Natural killer cell (primary cell): ENCODE data around the gene ARMH1. TPM values are rescaled to one million over a fixed set of nuclear protein-coding genes. Genes with fewer than 3 reads are reported as not detected.

Source experiments
- ATAC-seq, 3 donors: fragments of 150-1000 bp in 2 of 3; fragments of 200-7000 bp in 1 of 3; cut with Tn5 transposase; 1 replicate in 1 of 3; 2 replicates in 2 of 3; pipeline ENCODE4 v1.10.0; 2021; ENCODE audit warnings: mild to moderate bottlenecking in 2 of 3, moderate library complexity in 2 of 3
- DNase-seq, 2 donors: peaks; one replicate each; pipeline versions ENCODE4 v3.0.0 to v3.0.0-alpha.2; 2013 to 2021; ENCODE audit warnings: mixed read lengths in 1 of 2
- H3K27ac ChIP-seq: one replicate; pipeline ENCODE4 v1.5.1; 2013; ENCODE audit warnings: mild to moderate bottlenecking, low read length
- H3K27me3 ChIP-seq: one replicate; pipeline ENCODE4 v1.6.1; 2013; ENCODE audit warnings: low read length; ENCODE audit not compliant: control insufficient read depth, insufficient read depth
- H3K36me3 ChIP-seq: one replicate; pipeline ENCODE4 v1.6.1; 2013; ENCODE audit warnings: low read length; ENCODE audit not compliant: control insufficient read depth, insufficient read depth
- H3K4me1 ChIP-seq: one replicate; pipeline ENCODE4 v1.6.1; 2013; ENCODE audit warnings: low read length; ENCODE audit not compliant: control insufficient read depth, insufficient read depth
- H3K4me3 ChIP-seq: one replicate; pipeline ENCODE4 v1.5.1; 2013; ENCODE audit warnings: low read length
- H3K9me3 ChIP-seq: one replicate; pipeline ENCODE4 v1.6.1; 2013; ENCODE audit warnings: low read length; ENCODE audit not compliant: control insufficient read depth, insufficient read depth
- H3K27ac Mint-ChIP-seq, 2 donors: one replicate each; pipeline ENCODE4 v1.8.0; 2022; ENCODE audit warnings: mild to moderate bottlenecking in 2 of 2, mixed read lengths in 2 of 2, moderate library complexity in 1 of 2
- H3K27me3 Mint-ChIP-seq, 2 donors: one replicate each; pipeline ENCODE4 v1.8.0; 2022; ENCODE audit warnings: low read depth in 2 of 2, mixed read lengths in 2 of 2
- H3K36me3 Mint-ChIP-seq: one replicate; pipeline ENCODE4 v1.8.0; 2022; ENCODE audit warnings: mixed read lengths
- H3K4me1 Mint-ChIP-seq, 2 donors: one replicate each; pipeline ENCODE4 v1.8.0; 2022; ENCODE audit warnings: mixed read lengths in 2 of 2
- H3K4me3 Mint-ChIP-seq: one replicate; pipeline ENCODE4 v1.8.0; 2022; ENCODE audit warnings: mild to moderate bottlenecking, moderate library complexity, mixed read lengths
- H3K9me3 Mint-ChIP-seq, 2 donors: one replicate each; pipeline ENCODE4 v1.8.0; 2022; ENCODE audit warnings: mixed read lengths in 2 of 2
- CTCF ChIP-seq: fragments of 200-600 bp; IDR thresholded peaks from one replicate; pipeline ENCODE4 v1.8.0; 2022; ENCODE audit warnings: antibody characterized with exemption
- WGBS: methylation state at CpG from one replicate; pipeline ENCODE4 v1.1.7; 2013; ENCODE audit warnings: missing lambda C conversion rate; ENCODE audit not compliant: insufficient coverage; 5-methylcytosine and 5-hydroxymethylcytosine counted together
- intact Hi-C: fragments of 100-400 bp; cut with micrococcal nuclease; formaldehyde crosslinking; loops from one replicate; pipeline ENCODE4 v1.14.2; 2022
- total RNA-seq, 4 donors: library from RNA; stranded (reverse); fragments of 120-200 nt in 1 of 4; gene quantifications; one replicate each; pipeline versions ENCODE4 v1.2.3 to v1.2.4, GENCODE V29; 2013 to 2022

ARMH1 gene
- total RNA-seq, 3 donors from 2014 or later (not counting 1 experiment from before 2014, with no cell fraction given), result 1.5 to 25.5 (median 5.0) TPM

- no peaks in the 10 kb centered on the region for H3K36me3 Mint-ChIP-seq
- Histone ChIP-seq H3K4me1 (peaks cover 47% of the 10 kb centered on the region), H3K4me3 (no peak overlapping the region)
Measured at GRCh38 chr1:44721485-44722361, 47.2 kb downstream of the ARMH1 start.

GRCh38 chr1:44723064-44723463 is 48.5 kb downstream of the ARMH1 start:
- 28% methylated on average over 9 of the region's 9 CpGs for WGBS
- H3K9me3 Mint-ChIP-seq, result no peaks in the 10 kb centered on the region
- H3K4me3 ChIP-seq, result no peak overlapping the region
- no peaks in the 10 kb centered on the region for H3K9me3 ChIP-seq
- H3K27me3 ChIP-seq, result no peaks in the 10 kb centered on the region
- no peak for ATAC-seq
- H3K27me3 Mint-ChIP-seq, result no peaks in the 10 kb centered on the region
- DNase-seq, result peak in 1 of 2 donors; percentile 48
- H3K27ac ChIP-seq, result no peak overlapping the region
- H3K36me3 Mint-ChIP-seq, result no peaks in the 10 kb centered on the region
- H3K4me1 Mint-ChIP-seq, result peaks cover 30 to 40% of the 10 kb centered on the region in 2 donors
- H3K4me3 Mint-ChIP-seq, result peak overlapping the region; percentile 49
- intact Hi-C loops, result no loop called here
- H3K36me3 ChIP-seq, result no peaks in the 10 kb centered on the region
- H3K27ac Mint-ChIP-seq, result peak overlapping the region; percentile 3 to 23
- no peak for TF ChIP-seq CTCF
- H3K4me1 ChIP-seq, result peaks cover 42% of the 10 kb centered on the region

More at GRCh38 chr1:44721485-44722361, 47.2 kb downstream of the ARMH1 start:
- H3K27ac ChIP-seq, result peak overlapping the region; percentile 75
- intact Hi-C loops, result loop anchor here (1.0 kb wide), 1 partner anchor 47 kb away; the partner anchor contains the start of genes ARMH1 and TMEM53
- DNase-seq (peak; percentile 25 to 89), ATAC-seq (peak; percentile 81 to 95 (median 89))
- H3K27me3 Mint-ChIP-seq, result no peaks in the 10 kb centered on the region
- no peak for TF ChIP-seq CTCF
- H3K27ac Mint-ChIP-seq, result peak overlapping the region; percentile 93 to 95
- H3K4me1 Mint-ChIP-seq, result peaks cover 41 to 49% of the 10 kb centered on the region in 2 donors
- H3K27me3 ChIP-seq, result no peaks in the 10 kb centered on the region
- H3K4me3 Mint-ChIP-seq, result peak overlapping the region; percentile 66
- H3K36me3 ChIP-seq, result no peaks in the 10 kb centered on the region
- H3K9me3 Mint-ChIP-seq, result no peaks in the 10 kb centered on the region
- no peaks in the 10 kb centered on the region for H3K9me3 ChIP-seq
- WGBS, result 17% methylated on average over 11 of the region's 14 CpGs

- intact Hi-C loops, result no loop called here
- H3K9me3 Mint-ChIP-seq, result no peaks in the 10 kb centered on the region
- TF ChIP-seq CTCF, result no peak
- DNase-seq (peak in 1 of 2 donors; percentile 56), ATAC-seq (no peak)
- Histone ChIP-seq H3K9me3 (no peaks in the 10 kb centered on the region), H3K27ac (peak overlapping the region; percentile 13), H3K4me1 (peaks cover 42% of the 10 kb centered on the region), H3K27me3 (no peaks in the 10 kb centered on the region), H3K4me3 (no peak overlapping the region), H3K36me3 (no peaks in the 10 kb centered on the region)
- H3K4me3 Mint-ChIP-seq, result peak overlapping the region; percentile 52
- no peaks in the 10 kb centered on the region for H3K36me3 Mint-ChIP-seq
- H3K4me1 Mint-ChIP-seq, result peaks cover 28 to 37% of the 10 kb centered on the region in 2 donors
- H3K27ac Mint-ChIP-seq, result peak overlapping the region; percentile 3 to 23
- WGBS, result 57% methylated on average over 27 of the region's 28 CpGs
- H3K27me3 Mint-ChIP-seq, result no peaks in the 10 kb centered on the region
Measured at GRCh38 chr1:44723496-44724295, 49.2 kb downstream of the ARMH1 start.
